ENCODE results near the gene KRT7.

GRCh38 chr12:52235822-52236361, 2.8 kb downstream of the KRT7 start:
- TF ChIP-seq POLR2AphosphoS5 (IDR thresholded peaks at IDR 0.05; ENCODE audit: borderline replicate concordance, low read depth, low read length) (no peak), EZH2 (IDR thresholded peaks at IDR 0.05) (no peak), FOXP2 (optimal IDR thresholded peaks at IDR 0.05; ENCODE audit: control extremely low read depth, extremely low read length, insufficient read depth) (no peak)
